MCF 10A (cell line): ENCODE results near the gene F8. TPM values are rescaled to one million over a fixed set of nuclear protein-coding genes. Genes with fewer than 3 reads are reported as not detected.
A peak's percentile ranks its signal among the peaks of the same experiment; 100 is the strongest.
"Not testable (repeated sequence)": the region's sequence is repeated elsewhere in the genome, so short reads cannot be mapped to it uniquely, and the experiment has no call there.

ENCODE experiments used
- BruUV-seq: library from RNA; stranded (reverse); fragments of 400-500 nt; replicated peaks from 2 replicates; lab custom pipeline; 2021; lab: Mats Ljungman, UMichigan
- CTCF ChIA-PET: fragments of 300-600 bp; sonication (Branson Sonifier 250); formaldehyde crosslinking; extraction: SDS; loops from one replicate; lab custom pipeline; 2021; ENCODE audit warnings: antibody characterized with exemption, inconsistent platforms; lab: Yijun Ruan, JAX
- POLR2A ChIA-PET: fragments of 300-600, 350-650 bp; sonication (Branson Sonifier 250); formaldehyde crosslinking; extraction: SDS; loops from one replicate; lab custom pipeline; 2020; ENCODE audit warnings: antibody characterized with exemption, inconsistent platforms; lab: Yijun Ruan, JAX
- DNase-seq: peaks from one replicate; pipeline ENCODE4 v3.0.0-alpha.2; 2018; ENCODE audit not compliant: unreplicated experiment
- H3K27ac Mint-ChIP-seq: one replicate; pipeline ENCODE4 v1.8.0; 2022; ENCODE audit warnings: mild to moderate bottlenecking, low read depth, mixed read lengths; ENCODE audit not compliant: unreplicated experiment
- H3K27me3 Mint-ChIP-seq: one replicate; pipeline ENCODE4 v1.8.0; 2022; ENCODE audit warnings: mixed read lengths; ENCODE audit not compliant: insufficient read depth, unreplicated experiment
- H3K36me3 Mint-ChIP-seq: one replicate; pipeline ENCODE4 v1.8.0; 2022; ENCODE audit warnings: mild to moderate bottlenecking, moderate library complexity, mixed read lengths; ENCODE audit not compliant: insufficient read depth, unreplicated experiment
- H3K4me1 Mint-ChIP-seq: one replicate; pipeline ENCODE4 v1.8.0; 2022; ENCODE audit warnings: mixed read lengths; ENCODE audit not compliant: insufficient read depth, unreplicated experiment
- H3K4me3 Mint-ChIP-seq: one replicate; pipeline ENCODE4 v1.8.0; 2022; ENCODE audit warnings: mild to moderate bottlenecking, moderate library complexity, mixed read lengths; ENCODE audit not compliant: unreplicated experiment
- H3K9me3 Mint-ChIP-seq: one replicate; pipeline ENCODE4 v1.8.0; 2022; ENCODE audit warnings: mixed read lengths; ENCODE audit not compliant: unreplicated experiment
- intact Hi-C: fragments of 100-400 bp; cut with micrococcal nuclease; formaldehyde crosslinking; loops from 2 replicates; pipeline ENCODE4 v1.14.1; 2022
- total RNA-seq: library from RNA; stranded (reverse); gene quantifications from 2 replicates; pipeline ENCODE4 v1.2.3, GENCODE V29; 2022
- TF ChIP-seq, protein P1 (sequence below): fragments of 200-600 bp; IDR thresholded peaks from one replicate; pipeline ENCODE4 v1.8.0; 2022; ENCODE audit warnings: antibody characterized with exemption, mild to moderate bottlenecking; ENCODE audit not compliant: unreplicated experiment

The F8 gene
- total RNA-seq, 1 experiment from 2014 or later: 5.3 TPM

- ChIA-PET POLR2A (interaction anchor here (0.8 to 3.4 kb wide), 14 partner anchors 9 to 190 kb away, joined by 3 to 35 read pairs (median 6); partner anchors contain the start of genes BRCC3, CMC4, MTCP1 and VBP1), CTCF (interaction anchor here (0.8 to 1.3 kb wide), 3 partner anchors 31 to 109 kb away, joined by 3 to 4 read pairs (median 4); no protein-coding TSS in a partner anchor)
- Mint-ChIP-seq H3K27me3 (peaks cover 41% of the 10 kb centered on the region), H3K36me3 (no peaks in the 10 kb centered on the region), H3K9me3 (no peaks in the 10 kb centered on the region), H3K4me1 (peaks cover 13% of the 10 kb centered on the region), H3K27ac (peak overlapping the region; percentile 90), H3K4me3 (peak overlapping the region; percentile 75)
- BruUV-seq: no TSS peak
- TF ChIP-seq, protein P1, sequence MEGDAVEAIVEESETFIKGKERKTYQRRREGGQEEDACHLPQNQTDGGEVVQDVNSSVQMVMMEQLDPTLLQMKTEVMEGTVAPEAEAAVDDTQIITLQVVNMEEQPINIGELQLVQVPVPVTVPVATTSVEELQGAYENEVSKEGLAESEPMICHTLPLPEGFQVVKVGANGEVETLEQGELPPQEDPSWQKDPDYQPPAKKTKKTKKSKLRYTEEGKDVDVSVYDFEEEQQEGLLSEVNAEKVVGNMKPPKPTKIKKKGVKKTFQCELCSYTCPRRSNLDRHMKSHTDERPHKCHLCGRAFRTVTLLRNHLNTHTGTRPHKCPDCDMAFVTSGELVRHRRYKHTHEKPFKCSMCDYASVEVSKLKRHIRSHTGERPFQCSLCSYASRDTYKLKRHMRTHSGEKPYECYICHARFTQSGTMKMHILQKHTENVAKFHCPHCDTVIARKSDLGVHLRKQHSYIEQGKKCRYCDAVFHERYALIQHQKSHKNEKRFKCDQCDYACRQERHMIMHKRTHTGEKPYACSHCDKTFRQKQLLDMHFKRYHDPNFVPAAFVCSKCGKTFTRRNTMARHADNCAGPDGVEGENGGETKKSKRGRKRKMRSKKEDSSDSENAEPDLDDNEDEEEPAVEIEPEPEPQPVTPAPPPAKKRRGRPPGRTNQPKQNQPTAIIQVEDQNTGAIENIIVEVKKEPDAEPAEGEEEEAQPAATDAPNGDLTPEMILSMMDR: no peak
- no peak for DNase-seq
- intact Hi-C loops: loop anchor here (2.0 kb wide), 1 partner anchor 44 kb away; the partner anchor contains the start of genes BRCC3, CMC4 and MTCP1
Measured at GRCh38 chrX:155026420-155026726, 3.9 kb upstream of the F8 start.

DNA sequence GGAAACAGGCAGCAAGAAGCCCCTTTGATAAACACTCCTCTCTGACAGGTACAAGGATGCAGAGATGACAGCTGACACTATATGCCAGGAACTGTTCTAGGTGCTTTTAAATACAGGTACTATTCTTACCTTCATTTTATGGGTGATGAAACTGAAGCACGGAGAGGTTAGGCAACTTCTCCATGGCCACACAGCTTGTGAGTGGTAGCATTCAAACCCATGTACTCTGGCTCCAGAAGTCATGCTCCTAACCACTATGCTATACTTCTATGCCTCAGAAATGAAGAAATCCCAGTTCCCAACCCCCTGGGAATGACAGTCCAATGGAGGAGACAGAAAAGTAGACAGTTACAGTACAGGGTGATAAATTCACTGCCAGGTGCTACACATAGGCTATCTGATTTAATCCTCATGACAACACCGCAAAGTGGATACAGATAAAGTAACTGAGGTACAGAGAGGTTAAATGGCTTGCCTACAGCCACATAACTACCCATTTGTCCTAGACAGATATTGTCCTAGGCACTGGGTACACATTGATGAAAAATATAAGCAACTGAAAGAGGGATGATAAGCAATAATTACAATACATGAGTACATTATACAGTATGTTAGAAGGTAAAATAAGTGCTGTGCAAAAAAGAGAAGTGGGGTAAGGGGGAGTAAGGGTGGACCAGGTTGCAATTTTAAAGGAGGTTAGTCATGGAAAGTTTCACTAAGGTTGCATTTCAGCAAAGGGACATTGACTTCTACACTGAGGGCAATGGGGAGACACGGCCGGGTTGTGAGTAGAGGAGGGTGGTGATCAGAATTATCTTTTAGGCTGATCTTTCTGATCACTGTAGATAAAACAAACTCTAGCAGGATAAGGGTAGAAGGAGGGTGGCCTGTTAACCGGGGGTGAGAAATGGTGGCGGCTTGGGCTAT lies 1.6 kb upstream of the F8 start:
- TF ChIP-seq, protein P1: no peak
- peaks cover 13% of the 10 kb centered on the region for H3K4me1 Mint-ChIP-seq
- ChIA-PET POLR2A (interaction anchor here (0.6 kb wide), 1 partner anchor 45 kb away, joined by 3 read pairs; no protein-coding TSS in a partner anchor), CTCF (no interaction called here)
- intact Hi-C loops: no loop called here
- H3K36me3 Mint-ChIP-seq: no peaks in the 10 kb centered on the region
- BruUV-seq: no TSS peak
- no peak overlapping the region for H3K4me3 Mint-ChIP-seq
- peaks cover 40% of the 10 kb centered on the region for H3K27me3 Mint-ChIP-seq
- DNase-seq: no peak
- H3K9me3 Mint-ChIP-seq: no peaks in the 10 kb centered on the region
- no peak overlapping the region for H3K27ac Mint-ChIP-seq

GRCh38 chrX:155020591-155020990 lies 1.9 kb downstream of the F8 start:
- peaks cover 7% of the 10 kb centered on the region for H3K4me1 Mint-ChIP-seq
- H3K36me3 Mint-ChIP-seq: no peaks in the 10 kb centered on the region
- intact Hi-C loops: no loop called here
- H3K9me3 Mint-ChIP-seq: no peaks in the 10 kb centered on the region
- no TSS peak for BruUV-seq
- peaks cover 54% of the 10 kb centered on the region for H3K27me3 Mint-ChIP-seq
- H3K27ac Mint-ChIP-seq: no peak overlapping the region
- no peak for DNase-seq
- POLR2A ChIA-PET: no interaction called here
- CTCF ChIA-PET: interaction anchor here (0.6 kb wide), 1 partner anchor 153 kb away, joined by 3 read pairs; no protein-coding TSS in a partner anchor
- no peak overlapping the region for H3K4me3 Mint-ChIP-seq
- TF ChIP-seq, protein P1: no peak

DNA sequence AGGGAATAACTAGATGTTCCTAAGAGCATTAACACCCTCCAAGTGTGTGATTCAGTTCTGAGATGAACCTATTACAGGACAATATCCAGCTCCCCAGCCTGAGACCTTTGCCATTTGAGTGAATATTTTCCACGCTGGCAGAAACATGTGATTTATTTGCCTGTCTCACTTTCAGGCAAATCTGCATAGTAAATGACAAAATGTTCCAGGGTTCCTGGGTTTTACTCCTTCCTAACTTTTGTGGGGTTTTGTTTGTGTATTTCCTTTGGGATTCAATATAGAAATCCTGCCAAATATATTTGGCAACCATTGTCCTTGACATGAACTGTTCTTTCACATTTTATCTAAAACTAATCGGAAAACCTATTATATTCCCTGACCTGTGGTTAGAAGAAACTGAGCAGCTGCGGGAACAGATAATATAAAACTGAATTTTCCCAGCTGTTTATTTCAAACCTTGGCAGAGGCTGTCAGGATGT lies 12.5 kb downstream of the F8 start:
- H3K36me3 Mint-ChIP-seq: no peaks in the 10 kb centered on the region
- peaks cover 23% of the 10 kb centered on the region for H3K27me3 Mint-ChIP-seq
- no peak overlapping the region for H3K27ac Mint-ChIP-seq
- H3K9me3 Mint-ChIP-seq: peaks cover 4% of the 10 kb centered on the region
- POLR2A ChIA-PET: interaction anchor here (0.6 kb wide), 1 partner anchor 29 kb away, joined by 4 read pairs; no protein-coding TSS in a partner anchor
- CTCF ChIA-PET: interaction anchor here (1.7 kb wide), 1 partner anchor 92 kb away, joined by 4 read pairs; no protein-coding TSS in a partner anchor
- BruUV-seq: no TSS peak
- no peak for DNase-seq
- no peaks in the 10 kb centered on the region for H3K4me1 Mint-ChIP-seq
- intact Hi-C loops: no loop called here
- H3K4me3 Mint-ChIP-seq: no peak overlapping the region
- TF ChIP-seq, protein P1: no peak

DNA sequence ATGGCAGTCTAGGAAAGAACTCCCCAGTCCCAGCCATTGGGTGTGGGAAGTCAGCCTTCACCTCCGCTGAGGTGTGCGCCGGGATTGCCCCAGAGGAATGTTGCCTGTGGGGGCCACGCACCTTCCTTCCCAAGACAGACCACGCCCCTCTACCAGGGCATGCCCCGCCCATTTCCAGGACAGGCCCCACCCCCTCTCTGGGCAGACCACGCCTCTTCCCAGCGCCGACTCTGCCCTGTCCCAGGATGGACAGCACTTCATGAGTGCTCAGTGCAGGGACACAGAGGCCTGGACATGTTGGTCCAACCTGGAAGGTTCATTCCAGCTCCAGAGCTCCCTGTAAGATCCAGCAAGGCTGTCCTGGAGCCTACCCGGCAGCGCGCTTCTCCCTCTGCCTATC lies 13.9 kb downstream of the F8 start:
- CTCF ChIA-PET, BruUV-seq, DNase-seq, H3K27ac Mint-ChIP-seq, POLR2A ChIA-PET, H3K36me3 Mint-ChIP-seq, H3K4me3 Mint-ChIP-seq, H3K9me3 Mint-ChIP-seq, intact Hi-C loops, H3K4me1 Mint-ChIP-seq: not testable (repeated sequence)
- H3K27me3 Mint-ChIP-seq: peaks cover 17% of the 10 kb centered on the region
